ENCODE measurements around the gene CRADD.
A peak's percentile ranks its signal among the peaks of the same experiment; 100 is the strongest.
"Not testable (repeated sequence)": the region's sequence is repeated elsewhere in the genome, so short reads cannot be mapped to it uniquely, and the experiment has no call there.

CRADD gene
- total RNA-seq = 8.1 to 15.6 (median 10.5) reads per million in 3 donors

GRCh38 chr12:93677195-93678064, at the start of gene CRADD:
TSS of gene CRADD (plus strand) at chr12:93677375.
- H3K9me3 ChIP-seq (ENCODE audit: control insufficient read depth, low read length) = no peaks in the 10 kb centered on the region
- peak within 1 kb of the TSS; percentile 99 for H3K27ac ChIP-seq (ENCODE audit: insufficient read depth, low read length, poor library complexity, severe bottlenecking)
- H3K4me3 ChIP-seq (ENCODE audit: insufficient read depth, low read depth, low read length, poor library complexity, severe bottlenecking) = peak within 1 kb of the TSS; percentile 61
- no peaks in the 10 kb centered on the region for H3K27me3 ChIP-seq (replicated peaks; ENCODE audit: control insufficient read depth, insufficient read depth, low read length, poor library complexity, severe bottlenecking)
- H3K4me1 ChIP-seq (ENCODE audit: control insufficient read depth, insufficient read depth, low read length, poor library complexity, severe bottlenecking) = peaks cover 8% of the 10 kb centered on the region
- peak; percentile 80 to 86 (median 84) for DNase-seq
- H3K36me3 ChIP-seq (ENCODE audit: control insufficient read depth, insufficient read depth, low read length) = no peaks in the 10 kb centered on the region

GRCh38 chr12:93632383-93632782, 44.8 kb upstream of the CRADD start:
- no peaks in the 10 kb centered on the region for H3K9me3 ChIP-seq (ENCODE audit: control insufficient read depth, low read length)
- no peaks in the 10 kb centered on the region for H3K36me3 ChIP-seq (ENCODE audit: control insufficient read depth, insufficient read depth, low read length)
- no peak for DNase-seq
- H3K4me3 ChIP-seq (ENCODE audit: insufficient read depth, low read depth, low read length, poor library complexity, severe bottlenecking) = no peak overlapping the region
- H3K27me3 ChIP-seq (replicated peaks; ENCODE audit: control insufficient read depth, insufficient read depth, low read length, poor library complexity, severe bottlenecking) = no peaks in the 10 kb centered on the region
- no peak overlapping the region for H3K27ac ChIP-seq (ENCODE audit: insufficient read depth, low read length, poor library complexity, severe bottlenecking)
- H3K4me1 ChIP-seq (ENCODE audit: control insufficient read depth, insufficient read depth, low read length, poor library complexity, severe bottlenecking) = no peaks in the 10 kb centered on the region

GRCh38 chr12:93634416-93634815, 42.8 kb upstream of the CRADD start:
- H3K27ac ChIP-seq (ENCODE audit: insufficient read depth, low read length, poor library complexity, severe bottlenecking) = no peak overlapping the region
- no peak for DNase-seq
- H3K27me3 ChIP-seq (replicated peaks; ENCODE audit: control insufficient read depth, insufficient read depth, low read length, poor library complexity, severe bottlenecking) = no peaks in the 10 kb centered on the region
- no peaks in the 10 kb centered on the region for H3K4me1 ChIP-seq (ENCODE audit: control insufficient read depth, insufficient read depth, low read length, poor library complexity, severe bottlenecking)
- H3K9me3 ChIP-seq (ENCODE audit: control insufficient read depth, low read length) = no peaks in the 10 kb centered on the region
- no peaks in the 10 kb centered on the region for H3K36me3 ChIP-seq (ENCODE audit: control insufficient read depth, insufficient read depth, low read length)
- no peak overlapping the region for H3K4me3 ChIP-seq (ENCODE audit: insufficient read depth, low read depth, low read length, poor library complexity, severe bottlenecking)

- no peak for DNase-seq
- Histone ChIP-seq H3K9me3 (ENCODE audit: control insufficient read depth, low read length) (no peaks in the 10 kb centered on the region), H3K4me3 (ENCODE audit: insufficient read depth, low read depth, low read length, poor library complexity, severe bottlenecking) (no peak overlapping the region), H3K36me3 (ENCODE audit: control insufficient read depth, insufficient read depth, low read length) (no peaks in the 10 kb centered on the region), H3K27me3 (replicated peaks; ENCODE audit: control insufficient read depth, insufficient read depth, low read length, poor library complexity, severe bottlenecking) (no peaks in the 10 kb centered on the region), H3K27ac (ENCODE audit: insufficient read depth, low read length, poor library complexity, severe bottlenecking) (no peak overlapping the region), H3K4me1 (ENCODE audit: control insufficient read depth, insufficient read depth, low read length, poor library complexity, severe bottlenecking) (no peaks in the 10 kb centered on the region)
Measured at GRCh38 chr12:93636708-93637107, 40.5 kb upstream of the CRADD start.

GRCh38 chr12:93638095-93638494, 39.1 kb upstream of the CRADD start:
- H3K27ac ChIP-seq (ENCODE audit: insufficient read depth, low read length, poor library complexity, severe bottlenecking) = no peak overlapping the region
- no peak overlapping the region for H3K4me3 ChIP-seq (ENCODE audit: insufficient read depth, low read depth, low read length, poor library complexity, severe bottlenecking)
- no peaks in the 10 kb centered on the region for H3K27me3 ChIP-seq (replicated peaks; ENCODE audit: control insufficient read depth, insufficient read depth, low read length, poor library complexity, severe bottlenecking)
- H3K9me3 ChIP-seq (ENCODE audit: control insufficient read depth, low read length) = no peaks in the 10 kb centered on the region
- H3K36me3 ChIP-seq (ENCODE audit: control insufficient read depth, insufficient read depth, low read length) = no peaks in the 10 kb centered on the region
- no peak for DNase-seq
- H3K4me1 ChIP-seq (ENCODE audit: control insufficient read depth, insufficient read depth, low read length, poor library complexity, severe bottlenecking) = no peaks in the 10 kb centered on the region

GRCh38 chr12:93638954-93639353, 38.2 kb upstream of the CRADD start:
- Histone ChIP-seq H3K4me1 (ENCODE audit: control insufficient read depth, insufficient read depth, low read length, poor library complexity, severe bottlenecking) (no peaks in the 10 kb centered on the region), H3K27ac (ENCODE audit: insufficient read depth, low read length, poor library complexity, severe bottlenecking) (no peak overlapping the region)

GRCh38 chr12:93639406-93639805, 37.8 kb upstream of the CRADD start:
- DNase-seq = no peak
- H3K36me3 ChIP-seq (ENCODE audit: control insufficient read depth, insufficient read depth, low read length) = no peaks in the 10 kb centered on the region
- no peaks in the 10 kb centered on the region for H3K9me3 ChIP-seq (ENCODE audit: control insufficient read depth, low read length)
- H3K4me3 ChIP-seq (ENCODE audit: insufficient read depth, low read depth, low read length, poor library complexity, severe bottlenecking) = no peak overlapping the region
- no peak overlapping the region for H3K27ac ChIP-seq (ENCODE audit: insufficient read depth, low read length, poor library complexity, severe bottlenecking)
- no peaks in the 10 kb centered on the region for H3K4me1 ChIP-seq (ENCODE audit: control insufficient read depth, insufficient read depth, low read length, poor library complexity, severe bottlenecking)
- H3K27me3 ChIP-seq (replicated peaks; ENCODE audit: control insufficient read depth, insufficient read depth, low read length, poor library complexity, severe bottlenecking) = no peaks in the 10 kb centered on the region

More at GRCh38 chr12:93638954-93639353, 38.2 kb upstream of the CRADD start:
- H3K36me3 ChIP-seq (ENCODE audit: control insufficient read depth, insufficient read depth, low read length) = no peaks in the 10 kb centered on the region
- no peaks in the 10 kb centered on the region for H3K27me3 ChIP-seq (replicated peaks; ENCODE audit: control insufficient read depth, insufficient read depth, low read length, poor library complexity, severe bottlenecking)
- H3K4me3 ChIP-seq (ENCODE audit: insufficient read depth, low read depth, low read length, poor library complexity, severe bottlenecking) = no peak overlapping the region
- no peak for DNase-seq
- no peaks in the 10 kb centered on the region for H3K9me3 ChIP-seq (ENCODE audit: control insufficient read depth, low read length)

- not testable (repeated sequence) for H3K4me3 ChIP-seq (ENCODE audit: insufficient read depth, low read depth, low read length, poor library complexity, severe bottlenecking); H3K27me3 ChIP-seq (replicated peaks; ENCODE audit: control insufficient read depth, insufficient read depth, low read length, poor library complexity, severe bottlenecking); H3K4me1 ChIP-seq (ENCODE audit: control insufficient read depth, insufficient read depth, low read length, poor library complexity, severe bottlenecking); H3K36me3 ChIP-seq (ENCODE audit: control insufficient read depth, insufficient read depth, low read length); DNase-seq; H3K27ac ChIP-seq (ENCODE audit: insufficient read depth, low read length, poor library complexity, severe bottlenecking); H3K9me3 ChIP-seq (ENCODE audit: control insufficient read depth, low read length)
Measured at GRCh38 chr12:93641380-93641779, 35.8 kb upstream of the CRADD start.

GRCh38 chr12:93642751-93643150, 34.4 kb upstream of the CRADD start:
- H3K4me1 ChIP-seq (ENCODE audit: control insufficient read depth, insufficient read depth, low read length, poor library complexity, severe bottlenecking) = no peaks in the 10 kb centered on the region
- DNase-seq = no peak
- H3K36me3 ChIP-seq (ENCODE audit: control insufficient read depth, insufficient read depth, low read length) = no peaks in the 10 kb centered on the region
- H3K9me3 ChIP-seq (ENCODE audit: control insufficient read depth, low read length) = no peaks in the 10 kb centered on the region
- H3K4me3 ChIP-seq (ENCODE audit: insufficient read depth, low read depth, low read length, poor library complexity, severe bottlenecking) = no peak overlapping the region
- H3K27ac ChIP-seq (ENCODE audit: insufficient read depth, low read length, poor library complexity, severe bottlenecking) = no peak overlapping the region
- H3K27me3 ChIP-seq (replicated peaks; ENCODE audit: control insufficient read depth, insufficient read depth, low read length, poor library complexity, severe bottlenecking) = no peaks in the 10 kb centered on the region

GRCh38 chr12:93645702-93646101, 31.5 kb upstream of the CRADD start:
- no peak overlapping the region for H3K4me3 ChIP-seq (ENCODE audit: insufficient read depth, low read depth, low read length, poor library complexity, severe bottlenecking)
- no peak overlapping the region for H3K27ac ChIP-seq (ENCODE audit: insufficient read depth, low read length, poor library complexity, severe bottlenecking)
- no peaks in the 10 kb centered on the region for H3K27me3 ChIP-seq (replicated peaks; ENCODE audit: control insufficient read depth, insufficient read depth, low read length, poor library complexity, severe bottlenecking)
- no peaks in the 10 kb centered on the region for H3K36me3 ChIP-seq (ENCODE audit: control insufficient read depth, insufficient read depth, low read length)
- no peak for DNase-seq
- no peaks in the 10 kb centered on the region for H3K4me1 ChIP-seq (ENCODE audit: control insufficient read depth, insufficient read depth, low read length, poor library complexity, severe bottlenecking)
- H3K9me3 ChIP-seq (ENCODE audit: control insufficient read depth, low read length) = no peaks in the 10 kb centered on the region
